AG20443 (cell line): ENCODE measurements around the gene DNAH17.
A peak's percentile ranks its signal among the peaks of the same experiment; 100 is the strongest.
"Not testable (repeated sequence)": the region's sequence is repeated elsewhere in the genome, so short reads cannot be mapped to it uniquely, and the experiment has no call there.

ENCODE experiments used
- DNase-seq: peaks from one replicate; pipeline ENCODE4 v3.0.0; 2012; ENCODE audit warnings: low spot score, mixed read lengths

Gene DNAH17

GRCh38 chr17:78523934-78524655 is 53.1 kb downstream of the DNAH17 start:
- DNase-seq = no peak

DNA sequence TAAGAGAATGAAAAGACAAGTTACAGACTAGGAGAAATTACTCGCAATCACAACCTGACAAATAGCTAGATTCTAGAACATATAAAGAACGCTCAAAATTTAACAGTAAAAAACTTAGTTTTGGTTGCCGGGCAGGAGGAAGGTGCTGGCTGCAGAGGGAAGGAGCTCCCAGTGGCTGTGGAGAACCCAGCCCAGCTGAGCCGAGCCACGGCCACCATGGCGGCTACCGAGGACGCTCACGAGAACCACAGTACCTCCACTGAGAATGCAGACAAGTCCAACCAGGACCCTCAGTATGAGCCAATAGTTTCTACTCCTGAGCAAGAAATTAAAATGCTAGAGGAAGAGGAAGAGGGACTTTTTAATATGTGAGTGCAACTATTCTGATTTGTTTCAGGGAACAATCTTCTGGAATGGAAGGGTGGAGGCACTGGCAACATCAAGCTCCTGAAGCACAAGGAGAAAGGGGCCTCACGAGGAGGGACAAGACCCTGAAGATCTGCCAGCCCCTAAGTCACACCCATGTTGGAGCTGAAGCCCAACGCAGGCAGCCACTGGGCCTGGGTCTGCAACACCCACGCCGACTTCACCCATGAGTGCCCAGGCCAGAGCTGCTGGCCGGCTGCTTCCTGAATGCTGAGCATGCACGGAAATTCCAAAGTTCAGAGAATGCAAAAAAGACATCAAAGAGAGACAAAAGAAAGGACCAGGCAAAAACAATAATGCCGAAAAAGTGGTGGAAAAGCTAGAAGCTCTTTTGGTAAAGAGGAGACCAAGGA is 55.0 kb downstream of the DNAH17 start:
- no peak for DNase-seq

DNA sequence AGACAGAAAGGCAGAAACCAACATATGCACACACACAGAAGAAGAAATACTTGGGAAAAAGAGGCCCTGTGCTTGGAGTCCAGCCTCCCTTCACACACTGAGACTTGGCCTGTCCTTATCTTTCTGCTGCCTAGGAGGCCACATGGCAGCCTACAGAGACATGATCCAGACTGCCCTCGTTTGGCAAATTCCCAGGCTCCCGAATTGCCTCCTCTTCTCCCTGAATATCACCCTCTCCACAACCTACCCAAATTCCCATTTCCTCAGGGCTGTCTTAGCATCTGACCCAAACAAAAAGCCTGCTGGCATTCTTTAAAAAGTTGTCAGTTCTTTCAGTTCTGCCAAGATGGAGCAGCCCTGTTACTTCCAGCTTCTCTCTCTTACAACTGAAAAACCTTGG is 59.8 kb downstream of the DNAH17 start:
- no peak for DNase-seq

DNA sequence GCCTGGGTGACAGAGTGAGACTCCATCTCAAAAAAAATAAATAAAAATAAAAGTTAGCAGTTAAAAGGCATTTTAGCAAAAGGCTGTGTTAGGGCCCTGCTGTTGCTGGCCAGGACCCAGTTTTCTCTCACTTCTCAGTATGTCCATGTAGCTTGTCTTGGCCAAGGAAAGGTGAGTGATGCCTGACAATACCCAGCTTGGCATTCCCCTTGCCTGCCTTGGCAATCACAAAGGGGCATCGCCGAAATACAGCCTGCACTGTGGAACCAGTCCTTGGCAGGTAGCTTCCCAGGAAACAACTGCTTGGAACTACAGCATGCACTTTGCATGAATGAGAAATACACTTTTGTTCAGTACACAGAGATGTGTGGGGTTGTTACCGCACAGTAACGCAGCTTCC is 61.7 kb downstream of the DNAH17 start:
- no peak for DNase-seq

DNA sequence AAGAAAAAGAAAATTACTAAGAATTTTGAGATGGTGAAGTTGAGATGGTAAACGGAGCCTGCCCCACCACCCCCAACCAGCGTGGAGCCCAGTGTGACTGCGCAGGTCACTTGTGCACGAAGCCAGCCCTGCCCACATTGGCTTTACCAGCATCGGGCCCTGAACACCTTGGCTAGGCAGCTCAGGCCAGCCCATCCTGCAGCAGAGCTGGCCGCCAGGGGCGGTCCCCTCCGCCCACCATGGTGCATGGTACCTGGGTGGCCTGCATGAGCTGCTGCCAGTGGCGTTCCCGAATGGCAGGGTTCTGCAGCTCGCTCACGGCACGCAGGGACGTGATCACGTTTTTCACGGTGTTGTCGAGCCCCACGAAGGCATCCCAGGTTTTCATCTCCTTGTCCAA is 62.7 kb downstream of the DNAH17 start:
- DNase-seq = no peak

- no peak for DNase-seq
Observed at GRCh38 chr17:78512976-78513375, 64.2 kb downstream of the DNAH17 start.

- DNase-seq = no peak
Observed at GRCh38 chr17:78510141-78511075, 66.8 kb downstream of the DNAH17 start.

DNA sequence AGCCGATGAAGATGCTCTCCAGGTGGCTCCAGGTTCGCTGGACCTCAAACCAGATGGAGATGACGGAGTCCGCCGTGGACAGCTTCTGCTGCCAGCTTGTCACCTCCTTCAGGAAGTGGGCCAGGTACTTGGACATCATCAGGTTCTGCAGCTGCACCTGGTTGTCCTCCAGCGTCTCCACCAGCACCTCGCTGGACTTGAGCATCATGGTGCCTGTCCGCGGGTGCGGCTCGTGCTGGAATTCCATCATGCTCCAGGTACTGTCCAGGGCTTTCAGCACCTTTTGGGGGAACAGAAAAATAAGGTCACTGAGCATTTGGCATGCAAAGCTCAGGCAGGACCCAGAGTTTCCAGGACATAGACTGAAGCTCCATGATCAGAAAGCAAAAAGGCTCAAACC is 69.7 kb downstream of the DNAH17 start:
- DNase-seq = no peak

- no peak for DNase-seq
Observed at GRCh38 chr17:78506454-78507309, 70.5 kb downstream of the DNAH17 start.

DNA sequence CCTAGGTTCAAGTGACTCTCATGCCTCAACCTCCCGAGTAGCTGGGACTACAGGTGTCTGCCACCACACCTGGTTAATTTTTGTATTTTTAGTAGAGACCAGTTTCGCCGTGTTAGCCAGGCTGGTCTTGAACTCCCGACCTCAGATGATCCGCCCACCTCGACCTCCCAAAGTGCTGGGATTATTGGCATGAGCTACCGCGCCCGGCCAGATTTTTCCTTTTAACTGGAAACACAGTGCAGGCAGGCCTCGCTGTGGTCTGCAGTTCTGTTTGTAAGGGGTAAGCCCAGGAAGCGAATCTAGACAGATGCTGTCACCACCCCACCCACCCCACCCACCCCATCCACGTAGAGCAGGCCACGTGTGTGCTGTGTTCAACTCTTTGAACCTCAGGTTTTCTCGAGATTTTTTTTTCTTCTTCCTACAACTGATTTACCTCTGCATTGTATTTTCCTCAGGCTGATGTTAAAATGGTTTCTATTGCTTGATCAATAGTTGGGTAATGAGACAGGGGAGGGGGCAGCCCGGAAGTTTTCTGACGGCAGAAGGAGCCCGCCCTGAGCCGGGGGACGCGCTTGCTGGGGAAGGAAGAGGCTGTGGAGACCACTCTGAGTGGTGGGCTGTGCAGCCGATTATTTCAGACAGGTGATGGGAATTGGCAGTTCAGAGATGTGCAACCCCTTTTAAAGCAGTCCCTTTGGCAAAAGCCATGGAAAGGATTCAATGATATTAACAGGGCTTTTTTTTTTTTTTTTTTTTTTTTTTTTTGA is 72.9 kb downstream of the DNAH17 start:
- DNase-seq = no peak

GRCh38 chr17:78503388-78503787 is 73.8 kb downstream of the DNAH17 start:
- not testable (repeated sequence) for DNase-seq

DNA sequence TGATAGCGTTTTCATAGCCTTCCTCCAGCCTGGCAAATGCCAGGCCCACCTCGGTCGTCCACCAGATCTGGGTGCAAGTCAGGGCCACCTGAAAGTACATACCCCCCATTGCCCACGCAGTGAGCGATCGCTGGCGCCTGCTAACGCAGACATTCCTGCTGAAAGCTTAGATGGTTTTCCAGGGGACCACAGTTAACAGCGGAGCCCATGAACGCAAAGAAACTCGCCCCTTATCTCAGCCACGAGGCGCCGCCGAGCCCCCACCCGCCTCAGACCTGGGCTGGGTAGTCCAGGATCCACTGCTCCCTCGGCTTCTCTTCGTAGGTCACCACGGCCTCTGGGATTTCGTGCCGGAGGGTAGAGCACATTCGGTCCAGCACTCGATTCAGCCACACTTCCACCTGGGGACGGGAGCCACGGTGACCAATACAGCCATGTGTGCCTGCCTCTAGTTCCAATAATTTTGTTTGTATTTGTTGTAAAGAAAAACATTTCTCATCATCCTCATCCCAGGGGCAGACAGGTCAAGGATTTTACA is 74.5 kb downstream of the DNAH17 start:
- DNase-seq = no peak

GRCh38 chr17:78501241-78502036 is 75.8 kb downstream of the DNAH17 start:
- DNase-seq = no peak

DNA sequence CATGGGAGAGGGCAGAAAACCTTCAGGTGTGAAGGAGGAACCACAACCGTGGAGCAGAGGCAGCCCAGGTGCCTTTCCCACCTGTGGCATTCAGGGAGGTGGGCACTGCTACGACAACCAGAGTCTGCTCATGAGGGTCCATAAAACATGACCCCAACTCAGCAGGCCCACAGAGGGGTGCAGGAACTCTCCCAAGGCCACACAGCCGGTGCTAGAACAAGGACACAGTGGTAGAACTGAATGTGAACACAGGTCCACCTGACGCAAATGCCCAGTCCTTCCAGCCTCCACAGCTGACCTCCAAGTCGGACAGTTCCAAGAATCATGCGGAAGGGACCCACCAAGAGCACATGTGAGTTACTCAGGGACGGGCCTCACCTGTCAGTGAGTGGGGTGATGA is 76.4 kb downstream of the DNAH17 start:
- no peak for DNase-seq

DNA sequence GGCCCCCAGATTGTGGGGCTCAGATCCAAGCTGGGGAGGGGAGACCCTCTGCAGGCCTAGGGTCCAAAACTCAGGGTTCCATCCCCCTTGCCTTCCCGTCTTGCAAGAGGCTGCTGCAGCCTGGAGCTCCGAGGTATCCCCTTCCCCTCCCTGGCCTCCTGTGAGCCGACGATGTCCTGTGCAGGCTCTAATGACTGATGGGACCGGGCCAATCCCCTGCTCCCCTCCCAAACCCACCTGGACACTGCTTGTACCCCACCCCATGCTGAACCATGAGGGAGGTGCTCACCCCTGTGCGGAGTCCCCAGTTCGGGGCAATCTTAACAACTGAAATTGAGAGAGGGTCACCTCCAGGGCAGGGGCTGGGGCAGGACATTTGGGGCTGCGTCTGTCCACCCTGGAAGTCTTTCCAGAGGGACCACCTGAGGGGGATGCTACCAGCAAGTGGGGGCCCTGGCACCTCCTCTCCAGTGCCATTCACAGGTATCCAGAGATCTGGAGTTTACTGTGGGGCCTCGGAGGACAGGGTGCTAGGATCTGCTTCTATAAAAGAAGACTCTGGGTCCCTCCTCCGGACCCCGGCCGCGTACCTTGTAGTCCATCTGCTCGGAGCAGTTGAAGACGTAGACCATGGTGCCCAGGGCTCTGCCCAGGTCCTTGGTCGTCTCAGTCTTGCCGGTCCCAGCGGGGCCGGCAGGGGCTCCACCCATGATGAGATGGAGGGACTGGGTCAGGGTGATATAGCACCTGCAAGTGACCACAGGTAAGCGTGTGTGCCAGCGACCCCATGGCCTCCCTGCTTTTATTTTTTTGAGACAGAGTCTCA is 77.3 kb downstream of the DNAH17 start:
- no peak for DNase-seq

DNA sequence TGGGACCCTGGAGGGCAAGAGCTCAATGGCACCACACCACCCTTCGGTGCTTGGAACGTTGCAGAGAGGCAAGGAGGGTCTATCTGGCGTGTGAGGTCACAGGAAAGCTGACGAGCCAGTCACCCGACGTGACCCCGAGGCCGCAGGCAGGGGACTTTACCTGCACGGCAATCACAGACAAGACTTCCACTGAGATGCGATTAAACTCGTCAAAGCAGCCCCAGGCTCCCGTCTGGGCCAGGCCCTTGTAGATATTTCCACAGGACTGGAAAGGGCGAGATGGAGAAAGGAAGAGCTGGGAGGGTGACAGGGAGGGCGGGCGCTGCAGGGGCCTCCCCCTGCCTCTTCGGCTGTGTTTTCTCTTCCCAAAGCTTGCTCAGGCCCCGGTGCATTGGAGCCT is 78.3 kb downstream of the DNAH17 start:
- no peak for DNase-seq

DNA sequence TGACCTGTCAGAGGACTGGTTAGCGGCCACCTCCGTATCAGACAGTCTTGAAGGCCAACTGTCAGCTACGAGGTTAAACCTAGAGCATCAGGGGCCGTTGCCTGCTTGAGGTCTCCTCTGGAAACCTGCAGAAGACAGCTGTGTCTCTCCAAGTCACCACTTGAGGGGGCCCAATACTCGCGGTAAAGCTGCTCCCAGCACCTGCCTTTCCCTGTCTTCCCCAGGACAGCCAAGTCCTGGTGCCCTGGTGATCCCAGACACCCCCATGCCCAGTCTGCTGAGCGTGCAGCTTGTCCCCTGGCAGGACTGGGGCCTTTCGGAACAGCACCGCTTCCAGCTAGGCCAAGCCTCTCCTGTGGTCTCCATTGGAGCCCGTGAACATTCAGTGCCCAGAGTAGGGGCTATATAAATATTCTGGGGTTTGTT is 80.1 kb downstream of the DNAH17 start:
- peak; percentile 93 for DNase-seq

- no peak for DNase-seq
Observed at GRCh38 chr17:78496311-78496710, 80.9 kb downstream of the DNAH17 start.

DNA sequence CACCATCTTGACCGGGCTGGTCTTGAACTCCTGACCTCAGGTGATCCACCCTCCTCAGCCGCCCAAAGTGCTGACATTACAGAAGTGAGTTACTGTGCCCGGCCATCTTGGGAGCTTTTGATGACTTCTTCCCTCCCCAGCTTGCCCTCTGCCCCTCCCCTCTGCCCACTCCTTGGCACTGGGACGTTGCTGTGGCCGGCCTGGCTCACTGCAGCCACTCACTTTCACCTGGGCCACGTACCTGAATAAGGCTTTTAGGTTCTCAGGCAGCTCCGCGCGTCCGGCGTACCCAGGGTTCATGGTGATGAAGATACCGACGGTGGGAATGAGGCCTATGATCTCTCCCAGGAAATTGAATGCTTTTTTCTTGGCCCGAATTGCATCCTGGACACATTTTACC is 81.6 kb downstream of the DNAH17 start:
- DNase-seq = no peak
